Testis (tissue), 3 donors: ENCODE results near the gene TAPBPL. TPM values are rescaled to one million over a fixed set of nuclear protein-coding genes. Genes with fewer than 3 reads are reported as not detected.
"Not testable (repeated sequence)": the region's sequence is repeated elsewhere in the genome, so short reads cannot be mapped to it uniquely, and the experiment has no call there.

Experiments used
- DNase-seq: peaks from one replicate; pipeline ENCODE4 v3.0.0-alpha.2; 2019
- H3K27ac ChIP-seq, 2 donors: fragments of 200-600 bp; sonication (generic); one replicate each; pipeline ENCODE4 v1.5.1; 2019
- H3K27me3 ChIP-seq: fragments of 200-600 bp; sonication (generic); one replicate; pipeline ENCODE4 v1.5.1; 2019
- H3K36me3 ChIP-seq: fragments of 200-600 bp; sonication (generic); one replicate; pipeline ENCODE4 v1.5.1; 2017; ENCODE audit warnings: low read depth; ENCODE audit errors: missing control alignments
- H3K4me1 ChIP-seq: fragments of 200-600 bp; sonication (generic); one replicate; pipeline ENCODE4 v1.5.1; 2019
- H3K4me3 ChIP-seq, 2 donors: fragments of 200-600 bp; sonication (generic); one replicate each; pipeline ENCODE4 v1.5.1; 2017 to 2019
- H3K9me3 ChIP-seq: fragments of 200-600 bp; sonication (generic); one replicate; pipeline ENCODE4 v1.5.1; 2017
- POLR2A ChIP-seq: fragments of 450-650 bp; IDR thresholded peaks from one replicate; pipeline ENCODE4 v1.6.1; 2017; ENCODE audit warnings: antibody characterized with exemption, mild to moderate bottlenecking, moderate library complexity
- WGBS, 2 donors: methylation state at CpG; one replicate each; pipeline ENCODE4 v1.1.5; 2018; 5-methylcytosine and 5-hydroxymethylcytosine counted together
- intact Hi-C: fragments of 100-400 bp; cut with DNase I; formaldehyde crosslinking; loops from one replicate; pipeline ENCODE4 v1.15.1; 2023; ENCODE audit warnings: low total_unique reads
- polyA plus RNA-seq: library from polyadenylated mRNA; stranded (reverse); fragments of 350-450 nt; fragmentation: Illumina TruSeq; extraction: RNeasy Lipid Tissue Mini Kit (QIAGEN cat#74804); gene quantifications from one replicate; pipeline ENCODE4 v1.2.3, GENCODE V29; 2014; ENCODE audit warnings: low read depth, low replicate concordance; ENCODE audit not compliant: insufficient read depth
- total RNA-seq, 2 donors: library from RNA; depleted of rRNA; stranded (reverse); fragments of >200 nt; gene quantifications; one replicate each; pipeline ENCODE4 v1.2.3, GENCODE V29; 2016
- TF ChIP-seq, protein P1 (sequence below), 3 experiments: fragments of 450-650 bp in 2 of 3; fragments of 200-600 bp in 1 of 3; sonication (generic) in 1 of 3; IDR thresholded peaks; one replicate each; pipeline ENCODE4 v1.5.1; 2016 to 2019; ENCODE audit warnings: antibody characterized with exemption in 3 of 3, mild to moderate bottlenecking in 2 of 3, moderate library complexity in 1 of 3

TAPBPL gene
- total and polyA plus RNA-seq, 3 donors from 2014 or later = 18.4 to 29.8 (median 20.1) TPM

DNA sequence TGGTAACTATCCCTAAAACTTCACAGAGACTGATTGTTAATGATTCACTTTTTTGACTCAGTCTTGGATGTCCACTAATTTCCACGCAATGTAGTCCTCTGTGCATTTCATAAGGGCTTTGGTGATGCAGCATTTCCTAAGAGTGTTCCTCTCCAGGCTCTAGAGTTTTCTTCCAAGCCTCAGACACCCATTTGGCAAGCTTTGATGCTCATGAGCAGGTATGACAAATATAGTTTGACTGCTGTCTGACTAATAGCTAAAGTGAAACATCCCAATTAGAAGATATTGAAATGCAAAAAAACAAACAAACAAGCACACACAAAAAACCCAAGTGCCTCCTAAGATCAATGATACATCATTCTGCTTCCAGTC, 20.1 kb downstream of the TAPBPL start:
- H3K4me1 ChIP-seq = peaks cover 13% of the 10 kb centered on the region
- 68 to 85% methylated on average over 1 of the region's 1 CpG for WGBS, 2 donors
- no peak overlapping the region for H3K27ac ChIP-seq
- H3K36me3 ChIP-seq = no peaks in the 10 kb centered on the region
- no peak overlapping the region for H3K4me3 ChIP-seq
- TF ChIP-seq POLR2A = no peak
- TF ChIP-seq, protein P1, sequence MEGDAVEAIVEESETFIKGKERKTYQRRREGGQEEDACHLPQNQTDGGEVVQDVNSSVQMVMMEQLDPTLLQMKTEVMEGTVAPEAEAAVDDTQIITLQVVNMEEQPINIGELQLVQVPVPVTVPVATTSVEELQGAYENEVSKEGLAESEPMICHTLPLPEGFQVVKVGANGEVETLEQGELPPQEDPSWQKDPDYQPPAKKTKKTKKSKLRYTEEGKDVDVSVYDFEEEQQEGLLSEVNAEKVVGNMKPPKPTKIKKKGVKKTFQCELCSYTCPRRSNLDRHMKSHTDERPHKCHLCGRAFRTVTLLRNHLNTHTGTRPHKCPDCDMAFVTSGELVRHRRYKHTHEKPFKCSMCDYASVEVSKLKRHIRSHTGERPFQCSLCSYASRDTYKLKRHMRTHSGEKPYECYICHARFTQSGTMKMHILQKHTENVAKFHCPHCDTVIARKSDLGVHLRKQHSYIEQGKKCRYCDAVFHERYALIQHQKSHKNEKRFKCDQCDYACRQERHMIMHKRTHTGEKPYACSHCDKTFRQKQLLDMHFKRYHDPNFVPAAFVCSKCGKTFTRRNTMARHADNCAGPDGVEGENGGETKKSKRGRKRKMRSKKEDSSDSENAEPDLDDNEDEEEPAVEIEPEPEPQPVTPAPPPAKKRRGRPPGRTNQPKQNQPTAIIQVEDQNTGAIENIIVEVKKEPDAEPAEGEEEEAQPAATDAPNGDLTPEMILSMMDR (IDR thresholded peaks at IDR 0.05) = no peak
- H3K9me3 ChIP-seq = no peaks in the 10 kb centered on the region
- DNase-seq = no peak
- H3K27me3 ChIP-seq = no peaks in the 10 kb centered on the region
- intact Hi-C loops = no loop called here

DNA sequence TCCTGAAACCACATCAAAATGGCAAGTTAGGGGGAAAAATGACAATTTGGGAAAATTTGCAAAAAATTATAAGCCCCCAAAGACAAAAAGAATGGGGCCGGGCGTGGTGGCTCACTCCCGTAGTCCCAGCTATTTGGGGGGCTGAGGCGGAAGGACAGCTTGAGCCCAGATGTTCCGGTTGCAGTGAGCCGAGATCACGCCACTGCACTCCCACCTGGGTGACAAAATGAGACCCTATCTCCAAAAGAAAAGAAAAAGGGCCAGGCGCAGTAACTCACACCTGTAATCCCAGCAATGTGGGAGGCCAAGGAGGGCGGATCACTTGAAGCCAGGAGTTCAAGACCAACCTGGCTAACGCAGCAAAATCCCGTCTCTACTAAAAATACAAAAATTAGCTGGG, 20.6 kb downstream of the TAPBPL start:
- H3K27ac ChIP-seq = no peak overlapping the region
- H3K4me3 ChIP-seq = no peak overlapping the region
- H3K36me3 ChIP-seq = no peaks in the 10 kb centered on the region
- intact Hi-C loops = no loop called here
- peaks cover 13% of the 10 kb centered on the region for H3K4me1 ChIP-seq
- H3K9me3 ChIP-seq = no peaks in the 10 kb centered on the region
- TF ChIP-seq POLR2A = no peak
- TF ChIP-seq, protein P1 (IDR thresholded peaks at IDR 0.05) = no peak
- DNase-seq = no peak
- H3K27me3 ChIP-seq = no peaks in the 10 kb centered on the region
- WGBS, 2 donors = 73 to 81% methylated on average over 11 of the region's 11 CpGs

DNA sequence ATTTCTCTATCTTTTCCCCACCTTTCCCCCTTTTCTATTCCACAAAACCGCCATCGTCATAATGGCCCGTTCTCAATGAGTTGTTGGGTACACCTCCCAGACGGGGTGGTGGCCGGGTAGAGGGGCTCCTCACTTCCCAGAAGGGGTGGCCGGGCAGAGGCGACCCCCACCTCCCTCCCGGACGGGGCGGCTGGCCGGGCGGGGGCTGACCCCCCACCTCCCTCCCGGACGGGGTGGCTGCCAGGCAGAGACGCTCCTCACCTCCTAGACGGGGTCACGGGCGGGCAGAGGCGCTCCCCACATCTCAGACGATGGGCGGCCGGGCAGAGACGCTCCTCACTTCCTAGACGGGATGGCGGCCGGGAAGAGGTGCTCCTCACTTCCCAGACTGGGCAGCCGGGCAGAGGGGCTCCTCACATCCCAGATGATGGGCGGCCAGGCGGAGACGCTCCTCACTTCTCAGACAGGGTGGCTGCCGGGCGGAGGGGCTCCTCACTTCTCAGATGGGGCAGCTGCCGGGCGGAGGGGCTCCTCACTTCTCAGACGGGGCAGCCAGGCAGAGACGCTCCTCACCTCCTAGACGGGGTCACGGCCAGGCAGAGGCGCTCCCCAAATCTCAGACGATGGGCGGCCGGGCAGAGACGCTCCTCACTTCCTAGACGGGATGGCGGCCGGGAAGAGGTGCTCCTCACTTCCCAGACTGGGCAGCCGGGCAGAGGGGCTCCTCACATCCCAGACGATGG, 23.6 kb downstream of the TAPBPL start:
- H3K9me3 ChIP-seq, H3K27ac ChIP-seq, intact Hi-C loops, H3K4me1 ChIP-seq, H3K4me3 ChIP-seq, H3K27me3 ChIP-seq, DNase-seq, H3K36me3 ChIP-seq: not testable (repeated sequence)
- 86 to 89% methylated on average over 10 to 32 of the region's 48 CpGs for WGBS, 2 donors

DNA sequence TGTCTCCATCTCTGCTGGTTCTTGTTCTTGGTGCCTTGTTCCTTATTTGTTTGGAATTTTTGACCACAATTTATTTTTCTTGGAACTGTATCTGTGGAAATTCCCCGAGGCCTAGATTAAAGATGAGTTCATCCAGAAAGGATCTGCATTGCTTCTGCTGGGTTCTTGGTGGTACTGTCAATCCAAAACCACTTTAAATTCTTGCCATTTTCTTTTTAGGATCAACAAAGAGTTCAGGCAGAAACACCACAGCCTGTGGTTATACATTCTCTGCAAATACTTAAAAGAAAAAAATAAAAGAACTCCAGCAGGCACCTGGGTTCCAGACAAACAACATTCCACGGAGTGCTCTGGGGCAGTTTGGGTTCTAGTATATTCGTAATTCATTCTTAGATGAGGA, 24.6 kb downstream of the TAPBPL start:
- 68 to 77% methylated on average over 3 of the region's 3 CpGs for whole genome bisulfite sequencing, 2 donors
- DNase-seq = no peak
- TF ChIP-seq POLR2A = no peak
- TF ChIP-seq, protein P1 (IDR thresholded peaks at IDR 0.05) = no peak
- Histone ChIP-seq H3K4me1 (peaks cover under 1% of the 10 kb centered on the region), H3K27ac (no peak overlapping the region), H3K4me3 (no peak overlapping the region), H3K27me3 (no peaks in the 10 kb centered on the region), H3K9me3 (no peaks in the 10 kb centered on the region), H3K36me3 (no peaks in the 10 kb centered on the region)
- intact Hi-C loops = no loop called here

DNA sequence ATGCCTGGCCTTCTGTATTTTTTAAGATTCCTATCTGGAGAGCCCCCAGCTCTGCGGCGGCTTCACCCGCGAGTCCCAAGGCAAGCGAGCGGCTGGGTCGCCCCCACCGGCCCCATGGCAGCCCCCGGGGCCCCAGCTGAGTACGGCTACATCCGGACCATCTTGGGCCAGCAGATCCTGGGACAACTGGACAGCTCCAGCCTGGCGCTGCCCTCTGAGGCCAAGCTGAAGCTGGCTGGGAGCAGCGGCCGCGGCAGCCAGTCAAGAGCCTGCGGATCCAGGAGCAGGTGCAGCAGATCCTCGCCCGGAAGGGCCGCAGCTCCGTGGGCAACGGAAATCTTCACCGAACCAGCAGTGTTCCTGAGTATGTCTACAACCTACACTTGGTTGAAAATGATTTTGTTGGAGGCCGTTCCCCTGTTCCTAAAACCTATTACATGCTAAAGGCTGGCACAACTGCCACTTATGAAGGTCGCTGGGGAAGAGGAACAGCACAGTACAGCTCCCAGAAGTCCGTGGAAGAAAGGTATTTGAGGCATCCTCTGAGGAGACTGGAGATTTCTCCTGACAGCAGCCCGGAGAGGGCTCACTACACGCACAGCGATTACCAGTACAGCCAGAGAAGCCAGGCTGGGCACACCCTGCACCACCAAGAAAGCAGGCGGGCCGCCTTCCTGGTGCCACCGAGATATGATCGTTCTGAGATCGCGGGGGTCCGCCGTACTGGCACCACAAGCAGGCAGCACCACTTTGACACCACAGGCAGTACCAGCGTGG, 25.9 kb downstream of the TAPBPL start:
- H3K4me1 ChIP-seq, H3K9me3 ChIP-seq, H3K4me3 ChIP-seq, H3K27ac ChIP-seq, intact Hi-C loops, H3K36me3 ChIP-seq, H3K27me3 ChIP-seq, DNase-seq: not testable (repeated sequence)
- 70 to 85% methylated on average over 10 to 37 of the region's 37 CpGs for WGBS, 2 donors
